GM12874 (cell line): ENCODE data around the gene TACSTD2.

Source experiments
- CTCF ChIP-seq: IDR thresholded peaks from 2 replicates; pipeline ENCODE4 v1.5.1; 2011; ENCODE audit warnings: low read depth, mild to moderate bottlenecking, control low read depth, low read length, moderate library complexity; ENCODE audit not compliant: insufficient read depth

The TACSTD2 gene

DNA sequence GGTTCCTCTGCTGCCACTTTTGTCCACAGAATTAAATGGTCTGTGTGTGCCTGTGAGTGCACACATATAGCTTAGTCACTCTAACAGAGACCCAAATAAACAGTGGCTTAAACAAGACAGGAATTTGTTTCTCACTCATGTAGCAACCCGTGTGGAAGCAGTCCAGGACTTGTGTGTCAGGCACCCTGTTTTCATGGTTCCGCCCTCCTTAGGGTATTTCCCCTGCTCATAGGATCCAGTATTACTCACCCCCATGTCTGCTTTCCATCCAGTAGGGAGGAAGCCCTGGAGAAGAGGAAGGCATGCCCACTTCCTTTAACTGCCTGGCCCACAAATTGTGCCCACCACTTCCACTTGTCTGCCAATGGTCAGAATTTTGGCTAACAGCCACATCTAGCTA lies 41.3 kb upstream of the TACSTD2 start:
- TF ChIP-seq CTCF = no peak

DNA sequence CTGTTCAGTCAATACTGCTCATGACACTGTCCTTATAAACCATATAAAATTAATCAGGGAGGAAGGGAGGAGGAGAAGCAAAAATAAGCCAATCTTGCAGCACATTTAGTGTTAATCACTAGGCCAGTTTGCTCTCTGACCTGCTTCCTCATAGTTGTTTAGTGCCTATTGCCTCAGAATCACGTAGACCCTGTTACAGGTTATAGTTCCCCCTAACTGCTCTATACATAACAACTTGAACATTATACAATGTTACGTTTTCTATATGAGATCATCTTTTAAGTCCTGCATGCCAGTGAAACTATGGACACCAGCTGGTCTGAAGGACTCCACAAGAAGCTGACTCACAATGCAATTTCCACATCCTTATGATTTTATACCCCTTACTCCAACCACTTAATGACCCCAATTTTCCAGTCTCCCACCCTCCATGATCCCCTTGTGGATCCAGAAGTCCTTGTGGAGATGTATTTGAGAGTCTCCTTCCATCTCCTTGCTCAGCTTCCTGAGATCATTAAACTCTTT lies 34.9 kb upstream of the TACSTD2 start:
- TF ChIP-seq CTCF = no peak

DNA sequence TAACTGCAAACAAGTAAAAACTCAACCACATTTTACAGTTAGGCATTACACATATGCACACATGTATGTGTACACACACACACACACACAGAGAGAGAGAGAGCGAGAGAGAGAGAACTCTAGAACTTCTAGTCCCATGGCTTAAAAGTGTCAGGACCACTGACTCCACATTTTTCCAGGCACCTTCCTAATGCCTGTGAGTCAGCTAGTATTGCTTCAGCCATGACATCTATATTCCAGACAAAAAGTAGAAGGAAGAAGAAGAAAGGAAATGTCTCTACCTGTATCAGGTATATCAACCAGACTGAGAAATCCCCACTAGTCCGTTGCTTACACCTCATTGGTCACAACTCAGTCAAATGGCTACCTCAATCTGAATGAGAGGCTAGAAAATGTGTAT lies 31.9 kb upstream of the TACSTD2 start:
- no peak for TF ChIP-seq CTCF

DNA sequence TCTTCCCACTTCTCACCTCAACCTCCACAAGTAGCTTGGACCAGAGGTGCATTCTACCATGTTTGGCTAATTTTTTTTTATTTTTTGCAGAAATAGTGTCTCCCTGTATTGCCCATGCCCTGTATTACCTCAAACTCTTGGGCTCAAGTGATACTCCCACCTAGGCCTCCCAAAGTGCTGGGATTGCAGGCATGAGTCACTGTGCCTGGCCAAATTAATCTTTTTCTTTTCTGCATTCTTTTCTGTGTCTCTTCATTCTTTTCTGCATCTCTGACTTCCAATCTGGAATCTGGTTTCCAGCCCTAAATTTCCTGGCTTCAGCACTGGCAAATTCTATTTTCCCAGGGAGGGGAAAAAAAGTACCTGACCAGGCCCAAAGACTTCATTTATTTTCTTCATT lies 31.2 kb upstream of the TACSTD2 start:
- TF ChIP-seq CTCF = no peak

- TF ChIP-seq CTCF = no peak
Observed at GRCh38 chr1:58607391-58607790, 30.3 kb upstream of the TACSTD2 start.

DNA sequence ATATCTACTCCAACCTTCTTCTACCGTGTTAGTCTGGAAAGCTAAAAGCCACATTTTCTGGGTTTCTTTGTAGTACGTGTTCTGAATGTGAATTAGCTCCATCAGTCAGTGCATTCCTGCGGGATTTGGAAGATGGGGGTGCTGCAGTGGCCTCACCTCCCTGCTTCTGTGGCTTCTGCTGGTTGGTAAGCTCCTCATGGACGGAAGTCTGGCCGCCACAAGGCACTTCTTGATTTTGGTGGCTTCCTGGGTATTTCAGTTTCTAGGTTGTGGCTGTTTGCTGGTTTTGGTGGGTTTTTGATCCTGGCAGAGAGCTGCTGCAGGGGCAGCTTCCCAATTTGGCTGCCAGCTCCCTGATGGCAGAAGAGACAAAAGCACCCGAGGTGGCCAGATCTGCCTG lies 20.9 kb upstream of the TACSTD2 start:
- TF ChIP-seq CTCF = no peak

GRCh38 chr1:58597076-58597475 lies 20.0 kb upstream of the TACSTD2 start:
- TF ChIP-seq CTCF = no peak

- no peak for TF ChIP-seq CTCF
Observed at GRCh38 chr1:58596631-58597052, 19.6 kb upstream of the TACSTD2 start.
